ENCODE measurements around the gene WASF3. TPM values are rescaled to one million over a fixed set of nuclear protein-coding genes. Genes with fewer than 3 reads are reported as not detected.

Gene WASF3
- total and polyA plus RNA-seq, 10 of the 15 experiments (the other 5 are each of a cell fraction or from before 2014, with no cell fraction given): under 0.01 to 0.10 (median 0.01) TPM; not detected in 7

- in situ Hi-C loops (cut with MboI): no loop called here
Observed at GRCh38 chr13:26616126-26616525, 58.6 kb downstream of the WASF3 start.

More at GRCh38 chr13:26616126-26616525, 58.6 kb downstream of the WASF3 start:
- ChIA-PET POLR2A (no interaction called here), CTCF (no interaction called here), RAD21 (ENCODE audit: unreplicated experiment) (no interaction called here), SMC1A (ENCODE audit: uncharacterized antibody, unreplicated experiment) (no interaction called here)
- no peaks in the 10 kb centered on the region for H3K79me2 ChIP-seq (ENCODE audit: control insufficient read depth, insufficient read depth, low read length)
- BruUV-seq (replicated peaks): no TSS peak
- intact Hi-C loops (cut with micrococcal nuclease; ENCODE audit: unreplicated experiment): no loop called here
- H3K4me1 ChIP-seq (ENCODE audit: control insufficient read depth, insufficient read depth, low read length): no peaks in the 10 kb centered on the region
- FAIRE-seq (no peak), ATAC-seq (no peak), DNase-seq (ENCODE audit: low read depth, low spot score) (no peak)
- H3K4me2 ChIP-seq (ENCODE audit: control insufficient read depth, insufficient read depth): no peak overlapping the region
- H3K27me3 ChIP-seq (replicated peaks in 1 of 2; ENCODE audit: control insufficient read depth in 2 of 2, insufficient read depth in 2 of 2, low read length in 1 of 2): no peaks in the 10 kb centered on the region
- TF ChIP-seq HDAC6 (IDR thresholded peaks at IDR 0.05; ENCODE audit: unreplicated experiment): no peak
- TF ChIP-seq TCF3 (IDR thresholded peaks at IDR 0.05; ENCODE audit: borderline replicate concordance, insufficient read depth, low read depth, low read length): no peak
- no peak for TF ChIP-seq E4F1 (IDR thresholded peaks at IDR 0.05; ENCODE audit: borderline replicate concordance, partially characterized antibody)
- TF ChIP-seq RFX5 (IDR thresholded peaks at IDR 0.05; ENCODE audit: low read depth, low read length): no peak
- no peak for TF ChIP-seq PAX8 (IDR thresholded peaks at IDR 0.05)
- no peak for TF ChIP-seq KDM1A (IDR thresholded peaks at IDR 0.05; ENCODE audit: borderline replicate concordance)
- no peak for TF ChIP-seq HSF1 (IDR thresholded peaks at IDR 0.05; ENCODE audit: low read depth, low read length)
- H2AFZ ChIP-seq (ENCODE audit: control insufficient read depth, low read depth, low read length): no peak overlapping the region
- no peaks in the 10 kb centered on the region for H4K20me1 ChIP-seq (ENCODE audit: control insufficient read depth, insufficient read depth)
- no peak overlapping the region for H3K9ac ChIP-seq (ENCODE audit: control insufficient read depth, insufficient read depth, low read length)
- no peak overlapping the region for H3K27ac ChIP-seq (ENCODE audit: control insufficient read depth, insufficient read depth)
- no peaks in the 10 kb centered on the region for H3K9me3 ChIP-seq (replicated peaks; ENCODE audit: control insufficient read depth, insufficient read depth, low read length)
- no peak overlapping the region for H3K4me3 ChIP-seq
- 22% methylated on average over 2 of the region's 2 CpGs for WGBS (ENCODE audit: insufficient coverage, insufficient replicate concordance, low lambda C conversion rate, missing lambda C conversion rate)
- no peaks in the 10 kb centered on the region for H3K36me3 ChIP-seq (ENCODE audit: control insufficient read depth in 2 of 2, insufficient read depth in 2 of 2, low read length in 1 of 2)
